SK-N-MC (cell line): ENCODE measurements around the gene GSG1L.

Source experiments
- EZH2 ChIP-seq: fragments of 200-600 bp; sonication (generic); IDR thresholded peaks from one replicate; pipeline ENCODE4 v1.6.1; 2017; ENCODE audit warnings: antibody characterized with exemption
- POLR2AphosphoS5 ChIP-seq: IDR thresholded peaks from 2 replicates; pipeline ENCODE4 v1.6.1; 2012; ENCODE audit warnings: mild to moderate bottlenecking, low read depth, low read length, borderline replicate concordance

DNA sequence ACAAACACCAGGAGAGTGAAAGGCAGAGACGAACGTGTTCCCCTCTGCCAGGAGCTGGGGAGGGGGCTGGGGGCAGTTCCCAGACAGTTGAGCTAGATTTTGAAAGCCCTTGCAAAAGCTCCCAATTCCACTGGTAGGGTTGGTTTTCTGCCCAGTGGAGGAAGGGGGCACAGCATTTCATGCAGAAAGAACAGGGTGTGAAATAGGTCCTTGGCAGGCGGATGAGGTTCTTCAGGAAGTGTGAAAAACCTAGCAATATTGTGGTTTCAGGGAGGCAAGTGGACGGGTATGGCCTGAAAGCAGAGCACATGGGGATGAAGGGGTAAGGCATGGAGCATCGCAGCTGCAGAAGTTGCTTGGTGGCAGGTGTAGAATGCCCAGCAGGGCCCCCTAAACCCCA is 265.3 kb downstream of the GSG1L start:
- no peak for TF ChIP-seq EZH2
- TF ChIP-seq POLR2AphosphoS5: no peak
